Keratinocyte (primary cell): Measurements from ENCODE around the gene CANT1.
A peak's percentile ranks its signal among the peaks of the same experiment; 100 is the strongest.

Source experiments
- EZH2 ChIP-seq: IDR thresholded peaks from one replicate; pipeline ENCODE4 v1.6.1; 2012; ENCODE audit warnings: inconsistent platforms, mild to moderate bottlenecking, low read length, moderate library complexity
- TF ChIP-seq, protein P1 (sequence below), 3 experiments: IDR thresholded peaks in 1 of 3; conservative IDR thresholded peaks in 1 of 3; optimal IDR thresholded peaks in 1 of 3; 2 replicates in 2 of 3; 3 replicates in 1 of 3; pipeline versions ENCODE3 to v1.5.1; 2011; ENCODE audit warnings: low read length in 3 of 3, mild to moderate bottlenecking in 3 of 3, moderate library complexity in 2 of 3, control low read depth in 1 of 3, inconsistent platforms in 1 of 3; ENCODE audit not compliant: insufficient read depth in 2 of 3; ENCODE audit errors: extremely low read depth in 1 of 3

GRCh38 chr17:78993241-78993956 lies 16.2 kb downstream of the CANT1 start:
- no peak for TF ChIP-seq EZH2
- TF ChIP-seq, protein P1, sequence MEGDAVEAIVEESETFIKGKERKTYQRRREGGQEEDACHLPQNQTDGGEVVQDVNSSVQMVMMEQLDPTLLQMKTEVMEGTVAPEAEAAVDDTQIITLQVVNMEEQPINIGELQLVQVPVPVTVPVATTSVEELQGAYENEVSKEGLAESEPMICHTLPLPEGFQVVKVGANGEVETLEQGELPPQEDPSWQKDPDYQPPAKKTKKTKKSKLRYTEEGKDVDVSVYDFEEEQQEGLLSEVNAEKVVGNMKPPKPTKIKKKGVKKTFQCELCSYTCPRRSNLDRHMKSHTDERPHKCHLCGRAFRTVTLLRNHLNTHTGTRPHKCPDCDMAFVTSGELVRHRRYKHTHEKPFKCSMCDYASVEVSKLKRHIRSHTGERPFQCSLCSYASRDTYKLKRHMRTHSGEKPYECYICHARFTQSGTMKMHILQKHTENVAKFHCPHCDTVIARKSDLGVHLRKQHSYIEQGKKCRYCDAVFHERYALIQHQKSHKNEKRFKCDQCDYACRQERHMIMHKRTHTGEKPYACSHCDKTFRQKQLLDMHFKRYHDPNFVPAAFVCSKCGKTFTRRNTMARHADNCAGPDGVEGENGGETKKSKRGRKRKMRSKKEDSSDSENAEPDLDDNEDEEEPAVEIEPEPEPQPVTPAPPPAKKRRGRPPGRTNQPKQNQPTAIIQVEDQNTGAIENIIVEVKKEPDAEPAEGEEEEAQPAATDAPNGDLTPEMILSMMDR (optimal IDR thresholded peaks at IDR 0.05 in 1 of 3, IDR thresholded peaks at IDR 0.05 in 1 of 3, conservative IDR thresholded peaks at IDR 0.05 in 1 of 3; ENCODE audit: extremely low read depth in 1 of 3, insufficient read depth in 2 of 3, low read length in 3 of 3), result peak; percentile 81 to 84 (median 83)
